HCT116 (cell line): Measurements from ENCODE around the gene ECEL1. TPM values are rescaled to one million over a fixed set of nuclear protein-coding genes. Genes with fewer than 3 reads are reported as not detected.

Experiments
- ATAC-seq: fragments of 200-7000 bp; cut with Tn5 transposase; 2 replicates; pipeline ENCODE4 v1.9.1; 2020; ENCODE audit warnings: mild to moderate bottlenecking, moderate library complexity
- BruUV-seq: library from RNA; stranded (reverse); fragments of 400-500 nt; replicated peaks from 2 replicates; lab custom pipeline; 2021; lab: Mats Ljungman, UMichigan
- CTCF ChIA-PET: fragments of 300-600 bp; sonication (Branson Sonifier 250); formaldehyde crosslinking; loops from one replicate; lab custom pipeline; 2021; ENCODE audit warnings: antibody characterized with exemption; lab: Charles Lee
- POLR2A ChIA-PET: fragments of 300-600, 350-600 bp; sonication (Branson Sonifier 250); formaldehyde crosslinking; loops from one replicate; lab custom pipeline; 2021; ENCODE audit warnings: antibody characterized with exemption; lab: Charles Lee
- RAD21 ChIA-PET, 2 experiments: fragments of 300-600 bp; sonication (Branson Sonifier 250); formaldehyde crosslinking; loops; one replicate each; lab custom pipeline; 2023; ENCODE audit warnings: low total read pairs in 2 of 2; ENCODE audit not compliant: uncharacterized antibody in 2 of 2, unreplicated experiment in 2 of 2, low non-redundant PET in 1 of 2; lab: Charles Lee
- DNase-seq: peaks from one replicate; pipeline ENCODE4 v3.0.0-alpha.2; 2010; ENCODE audit warnings: low read depth, low spot score
- H2AFZ ChIP-seq: fragments of 200-600 bp; shearing (Covaris generic), sonication (generic); 2 replicates; pipeline ENCODE4 v1.6.1; 2017; ENCODE audit warnings: low read depth, mixed run types, mixed read lengths, antibody characterized with exemption, low read length; ENCODE audit not compliant: poor library complexity, severe bottlenecking
- H3K27ac ChIP-seq: 2 replicates; pipeline ENCODE4 v1.5.1; 2012; ENCODE audit warnings: low read depth, low read length
- H3K27me3 ChIP-seq: fragments of 200-600 bp; sonication (generic); 2 replicates; pipeline ENCODE4 v1.6.1; 2016; ENCODE audit warnings: mixed run types, low read length, mixed read lengths; ENCODE audit not compliant: insufficient read depth
- H3K36me3 ChIP-seq, 2 experiments: fragments of 200-500 bp in 1 of 2; fragments of 200-600 bp in 1 of 2; sonication (Bioruptor generic) in 1 of 2; sonication (generic) in 1 of 2; 2 replicates each; pipeline versions ENCODE4 v1.5.1 to v1.6.1; 2014 to 2016; ENCODE audit warnings: low read length in 2 of 2, inconsistent platforms in 1 of 2, mixed read lengths in 1 of 2, mixed run types in 1 of 2; ENCODE audit not compliant: insufficient read depth in 2 of 2, control insufficient read depth in 1 of 2
- H3K4me1 ChIP-seq, 2 experiments: fragments of 200-600 bp in 1 of 2; sonication (generic) in 1 of 2; 2 replicates each; pipeline versions ENCODE4 v1.5.1 to v1.6.1; 2012 to 2017; ENCODE audit warnings: low read length in 2 of 2, inconsistent platforms in 1 of 2, mild to moderate bottlenecking in 1 of 2, mixed read lengths in 1 of 2, mixed run types in 1 of 2, moderate library complexity in 1 of 2; ENCODE audit not compliant: insufficient read depth in 2 of 2, control insufficient read depth in 1 of 2
- H3K4me2 ChIP-seq: fragments of 200-600 bp; sonication (generic); 2 replicates; pipeline ENCODE4 v1.6.1; 2017; ENCODE audit warnings: mixed run types, low read length, mixed read lengths
- H3K4me3 ChIP-seq, 2 experiments: fragments of 200-600 bp in 1 of 2; sonication (generic) in 1 of 2; replicated peaks in 1 of 2; 2 replicates each; pipeline ENCODE4 v1.5.1; 2011 to 2016; ENCODE audit warnings: low read length in 2 of 2, control low read depth in 1 of 2, low read depth in 1 of 2, mild to moderate bottlenecking in 1 of 2, mixed read lengths in 1 of 2, mixed run types in 1 of 2
- H3K79me2 ChIP-seq: fragments of 200-600 bp; sonication (generic); 2 replicates; pipeline ENCODE4 v1.6.1; 2017; ENCODE audit warnings: mild to moderate bottlenecking, mixed run types, low read length, moderate library complexity, mixed read lengths; ENCODE audit not compliant: insufficient read depth
- H3K9ac ChIP-seq: fragments of 200-600 bp; sonication (generic); 2 replicates; pipeline ENCODE4 v1.6.1; 2016; ENCODE audit warnings: low read length, mixed read lengths
- H3K9me2 ChIP-seq: fragments of 200-600 bp; sonication (generic), shearing (Covaris generic); 2 replicates; pipeline ENCODE4 v1.6.1; 2017; ENCODE audit warnings: mixed run types, mild to moderate bottlenecking, moderate library complexity; ENCODE audit not compliant: insufficient read depth
- H3K9me3 ChIP-seq, 2 experiments: fragments of 200-500 bp in 1 of 2; fragments of 200-600 bp in 1 of 2; sonication (Bioruptor generic) in 1 of 2; sonication (generic) in 1 of 2; 2 replicates each; pipeline ENCODE4 v1.6.1; 2014 to 2017; ENCODE audit warnings: low read length in 2 of 2, mixed read lengths in 2 of 2, inconsistent platforms in 1 of 2, low read depth in 1 of 2, mild to moderate bottlenecking in 1 of 2, mixed run types in 1 of 2, moderate library complexity in 1 of 2; ENCODE audit not compliant: control insufficient read depth in 1 of 2, insufficient read depth in 1 of 2
- H4K20me1 ChIP-seq: fragments of 200-600 bp; sonication (generic), shearing (Covaris generic); 2 replicates; pipeline ENCODE4 v1.6.1; 2017; ENCODE audit warnings: mixed run types, mild to moderate bottlenecking, moderate library complexity; ENCODE audit not compliant: insufficient read depth
- ATF3 ChIP-seq: IDR thresholded peaks from 2 replicates; pipeline ENCODE4 v1.6.1; 2012
- CBX3 ChIP-seq: IDR thresholded peaks from 2 replicates; pipeline ENCODE4 v1.6.1; 2012; ENCODE audit warnings: low read depth
- CEBPB ChIP-seq: IDR thresholded peaks from 2 replicates; pipeline ENCODE4 v1.6.1; 2012; ENCODE audit warnings: low read depth
- CTCF ChIP-seq, 3 experiments: fragments of 200-600 bp in 1 of 3; sonication (generic) in 1 of 3; IDR thresholded peaks in 2 of 3; conservative IDR thresholded peaks in 1 of 3; 2 replicates each; pipeline ENCODE4 v1.5.1; 2012 to 2017; ENCODE audit warnings: low read depth in 2 of 3, low read length in 2 of 3, antibody characterized with exemption in 1 of 3, borderline replicate concordance in 1 of 3, control low read depth in 1 of 3, mild to moderate bottlenecking in 1 of 3, mixed read lengths in 1 of 3, mixed run types in 1 of 3, moderate library complexity in 1 of 3; ENCODE audit not compliant: insufficient read depth in 1 of 3
- EGR1 ChIP-seq: IDR thresholded peaks from 2 replicates; pipeline ENCODE4 v1.6.1; 2012; ENCODE audit warnings: low read depth
- ELF1 ChIP-seq: IDR thresholded peaks from 2 replicates; pipeline ENCODE4 v1.6.1; 2012; ENCODE audit warnings: low read depth, borderline replicate concordance
- EZH2 ChIP-seq: fragments of 200-600 bp; sonication (generic); IDR thresholded peaks from 2 replicates; pipeline ENCODE4 v1.6.1; 2017; ENCODE audit warnings: antibody characterized with exemption, mixed run types
- FOSL1 ChIP-seq: IDR thresholded peaks from 2 replicates; pipeline ENCODE4 v1.6.1; 2012; ENCODE audit warnings: low read depth
- JUND ChIP-seq: IDR thresholded peaks from 2 replicates; pipeline ENCODE4 v1.6.1; 2012
- MAX ChIP-seq: IDR thresholded peaks from 2 replicates; pipeline ENCODE4 v1.6.1; 2012
- POLR2A ChIP-seq: IDR thresholded peaks from 2 replicates; pipeline ENCODE4 v1.7.0; 2011; ENCODE audit warnings: borderline replicate concordance; ENCODE audit not compliant: insufficient read depth, insufficient read length; ENCODE audit errors: extremely low read depth
- RAD21 ChIP-seq: IDR thresholded peaks from 2 replicates; pipeline ENCODE4 v1.6.1; 2012; ENCODE audit warnings: low read depth, mild to moderate bottlenecking
- REST ChIP-seq: IDR thresholded peaks from 2 replicates; pipeline ENCODE4 v1.6.1; 2012; ENCODE audit warnings: low read depth
- SIN3A ChIP-seq: IDR thresholded peaks from 2 replicates; pipeline ENCODE4 v1.6.1; 2012; ENCODE audit warnings: low read depth
- SP1 ChIP-seq: IDR thresholded peaks from 2 replicates; pipeline ENCODE4 v1.6.1; 2012; ENCODE audit warnings: low read depth
- SRF ChIP-seq: IDR thresholded peaks from 2 replicates; pipeline ENCODE4 v1.6.1; 2012; ENCODE audit warnings: low read depth
- YY1 ChIP-seq: IDR thresholded peaks from 2 replicates; pipeline ENCODE4 v1.6.1; 2011; ENCODE audit warnings: low read length, low read depth, moderate library complexity, mild to moderate bottlenecking; ENCODE audit not compliant: insufficient replicate concordance; ENCODE audit errors: extremely low read depth
- ZFX ChIP-seq: fragments of 450-650 bp; IDR thresholded peaks from 2 replicates; pipeline ENCODE4 v1.6.1; 2017
- ZNF274 ChIP-seq: fragments of 200-500 bp; sonication (Bioruptor generic); IDR thresholded peaks from 2 replicates; pipeline ENCODE4 v1.6.1; 2014; ENCODE audit warnings: mild to moderate bottlenecking, low read depth, low read length, inconsistent platforms
- intact Hi-C: fragments of 100-400 bp; cut with micrococcal nuclease; formaldehyde crosslinking; loops from 2 replicates; pipeline ENCODE4 v1.10.0; 2022
- total RNA-seq: library from RNA; stranded (reverse); gene quantifications from one replicate; pipeline ENCODE4 v1.2.1, GENCODE V29; 2021; ENCODE audit not compliant: unreplicated experiment

ECEL1 gene
- total RNA-seq, 1 experiment from 2014 or later, result not detected

GRCh38 chr2:232456296-232457120 is 31.1 kb downstream of the ECEL1 start (continued):
- TF ChIP-seq RAD21 (no peak), SP1 (no peak), FOSL1 (no peak), CEBPB (no peak), SIN3A (no peak), YY1 (no peak), SRF (no peak)

GRCh38 chr2:232455426-232456255 is 32.0 kb downstream of the ECEL1 start, which contains the start of gene ALPI:
TSS of gene ALPI (plus strand) at chr2:232456153. CDS start at chr2:232456200, 47 bp downstream.
- RAD21 ChIA-PET, result no interaction called here
- no peaks in the 10 kb centered on the region for H4K20me1 ChIP-seq
- DNase-seq (no peak), ATAC-seq (no peak)
- POLR2A ChIA-PET, result no interaction called here
- H3K4me1 ChIP-seq, result no peaks in the 10 kb centered on the region
- CTCF ChIA-PET, result no interaction called here
- H3K79me2 ChIP-seq, result no peaks in the 10 kb centered on the region
- H3K36me3 ChIP-seq, result no peaks in the 10 kb centered on the region
- no peak within 1 kb of the TSS for H3K9ac ChIP-seq
- no peaks in the 10 kb centered on the region; the same call in 1 of the 2 replicates for H3K27me3 ChIP-seq
- H3K4me3 ChIP-seq, result no peak within 1 kb of the TSS
- no peak within 1 kb of the TSS for H3K4me2 ChIP-seq
- H2AFZ ChIP-seq, result no peak within 1 kb of the TSS
- no peaks in the 10 kb centered on the region for H3K9me2 ChIP-seq
- no peak within 1 kb of the TSS for H3K27ac ChIP-seq
- intact Hi-C loops, result no loop called here
- H3K9me3 ChIP-seq, result no peaks in the 10 kb centered on the region
- BruUV-seq, result no TSS peak
- TF ChIP-seq CBX3 (no peak), FOSL1 (no peak), REST (no peak), YY1 (no peak), SP1 (no peak), ZFX (no peak), ZNF274 (no peak), ATF3 (no peak), EZH2 (no peak), CTCF (IDR thresholded peaks at IDR 0.05 in 2 of 3, conservative IDR thresholded peaks at IDR 0.05 in 1 of 3; ENCODE audit: borderline replicate concordance in 1 of 3, insufficient read depth in 1 of 3, low read depth in 2 of 3, low read length in 2 of 3) (no peak), JUND (no peak), MAX (no peak), SIN3A (no peak), EGR1 (no peak), POLR2A (no peak), ELF1 (no peak)
